HG03469 (cell line): ENCODE data around the gene NPIPB9.
"Not testable (repeated sequence)": the region's sequence is repeated elsewhere in the genome, so short reads cannot be mapped to it uniquely, and the experiment has no call there.

ENCODE experiments used
- ATAC-seq: cut with Tn5 transposase; IDR thresholded peaks from one replicate; pipeline ENCODE4 v1.9.1; 2021; ENCODE audit warnings: mild to moderate bottlenecking, moderate library complexity, moderate number of reproducible peaks; ENCODE audit not compliant: unreplicated experiment

Gene NPIPB9

GRCh38 chr16:28751487-28751886 lies at the start of gene NPIPB9:
NPIPB9 (plus strand) TSS chr16:28751787.
- ATAC-seq = not testable (repeated sequence)

DNA sequence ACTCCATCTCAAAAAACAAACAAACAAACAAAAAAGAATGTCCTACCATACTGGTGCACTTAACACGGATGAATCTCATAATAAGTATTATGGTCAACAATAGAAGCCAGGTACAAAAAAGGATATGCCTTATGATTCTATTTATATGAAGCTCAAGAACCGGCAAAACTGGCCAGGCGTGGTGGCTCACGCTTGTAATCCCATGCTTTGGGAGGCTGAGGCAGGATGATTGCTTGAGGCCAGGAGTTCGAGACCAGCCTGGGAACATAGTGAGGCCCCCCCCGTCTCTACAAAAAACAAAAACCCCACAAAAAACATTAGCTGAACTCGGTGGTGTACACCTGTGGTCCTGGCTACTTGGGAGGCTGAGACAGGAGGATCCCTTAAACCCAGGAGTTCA lies 47.3 kb upstream of the NPIPB9 start:
- not testable (repeated sequence) for ATAC-seq

GRCh38 chr16:28711220-28712083 lies 40.1 kb upstream of the NPIPB9 start, which contains the start of gene EIF3C:
EIF3C (plus strand) TSS chr16:28711464; CDS start chr16:28711687, 223 bp downstream.
- peak; percentile 91 for ATAC-seq

DNA sequence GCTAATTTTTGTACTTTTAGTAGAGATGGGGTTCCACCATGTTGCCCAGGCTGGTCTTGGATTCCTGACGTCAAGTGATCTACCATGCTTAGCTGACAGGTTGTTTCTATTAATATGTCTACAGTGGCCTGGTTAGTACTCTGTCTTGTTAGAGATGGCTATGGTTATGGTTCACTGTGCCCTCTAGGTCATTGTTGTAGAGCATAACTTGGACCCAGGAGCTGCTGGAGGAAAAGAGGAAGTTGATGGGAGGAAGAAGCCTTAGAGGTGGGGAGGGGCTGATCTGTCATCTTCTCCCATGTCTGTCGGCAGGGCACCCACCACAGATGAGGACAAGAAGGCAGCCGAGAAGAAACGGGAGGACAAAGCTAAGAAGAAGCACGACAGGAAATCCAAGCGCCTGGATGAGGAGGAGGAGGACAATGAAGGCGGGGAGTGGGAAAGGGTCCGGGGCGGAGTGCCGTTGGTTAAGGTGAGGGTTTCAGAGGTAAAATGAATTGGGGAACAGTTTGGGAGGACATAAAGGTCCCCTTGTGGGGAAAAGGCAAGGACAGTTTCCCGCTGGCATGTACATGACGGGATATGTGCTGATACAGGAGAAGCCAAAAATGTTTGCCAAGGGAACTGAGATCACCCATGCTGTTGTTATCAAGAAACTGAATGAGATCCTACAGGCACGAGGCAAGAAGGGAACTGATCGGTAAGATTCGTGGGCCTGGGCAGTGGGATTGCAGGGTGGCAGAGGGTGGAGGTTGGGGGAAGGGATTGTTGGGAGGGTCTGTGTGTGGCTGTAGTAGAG lies 28.5 kb upstream of the NPIPB9 start:
- ATAC-seq = not testable (repeated sequence)

GRCh38 chr16:28731253-28731652 lies 20.3 kb upstream of the NPIPB9 start:
- ATAC-seq = not testable (repeated sequence)

DNA sequence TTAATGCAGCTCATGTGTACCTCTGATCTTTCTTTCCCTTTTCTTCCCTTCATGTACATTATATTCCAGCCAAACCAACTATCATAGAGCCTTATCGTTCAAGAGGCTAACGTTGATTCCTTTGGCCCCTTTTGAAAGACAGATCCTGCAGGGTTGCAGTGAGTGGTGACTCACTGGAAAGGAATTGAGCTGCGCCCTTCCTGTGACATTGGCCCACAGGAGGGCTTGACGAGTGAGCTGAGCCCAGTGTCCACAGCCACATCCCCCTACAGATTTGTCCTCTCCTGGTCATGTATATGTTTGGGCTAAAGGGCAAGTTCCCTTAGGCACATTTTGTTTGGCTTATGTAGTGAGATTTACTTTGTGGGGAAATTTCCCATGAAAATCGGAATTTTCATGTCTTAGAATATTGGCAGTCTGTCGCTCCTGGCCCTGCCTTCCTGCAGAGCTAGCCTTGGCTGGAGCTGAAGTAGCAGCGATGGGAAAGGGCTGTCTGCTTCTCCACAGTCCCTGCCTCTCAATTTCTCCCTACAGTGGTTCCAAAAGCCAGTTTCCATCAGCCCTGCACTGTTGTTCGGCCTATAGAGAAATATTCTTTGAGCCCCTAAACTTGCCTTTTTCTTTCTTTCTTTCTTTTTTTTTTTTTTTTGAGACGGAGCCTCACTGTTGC lies 19.0 kb upstream of the NPIPB9 start:
- ATAC-seq = not testable (repeated sequence)

- not testable (repeated sequence) for ATAC-seq
Observed at GRCh38 chr16:28739787-28740186, 11.8 kb upstream of the NPIPB9 start.

GRCh38 chr16:28740631-28741030 lies 11.0 kb upstream of the NPIPB9 start:
- not testable (repeated sequence) for ATAC-seq

GRCh38 chr16:28741295-28741694 lies 10.3 kb upstream of the NPIPB9 start:
- not testable (repeated sequence) for ATAC-seq

- ATAC-seq = not testable (repeated sequence)
Observed at GRCh38 chr16:28746618-28747350, 4.8 kb upstream of the NPIPB9 start.

GRCh38 chr16:28749997-28750465 lies 1.6 kb upstream of the NPIPB9 start:
- peak; percentile 84 for ATAC-seq

DNA sequence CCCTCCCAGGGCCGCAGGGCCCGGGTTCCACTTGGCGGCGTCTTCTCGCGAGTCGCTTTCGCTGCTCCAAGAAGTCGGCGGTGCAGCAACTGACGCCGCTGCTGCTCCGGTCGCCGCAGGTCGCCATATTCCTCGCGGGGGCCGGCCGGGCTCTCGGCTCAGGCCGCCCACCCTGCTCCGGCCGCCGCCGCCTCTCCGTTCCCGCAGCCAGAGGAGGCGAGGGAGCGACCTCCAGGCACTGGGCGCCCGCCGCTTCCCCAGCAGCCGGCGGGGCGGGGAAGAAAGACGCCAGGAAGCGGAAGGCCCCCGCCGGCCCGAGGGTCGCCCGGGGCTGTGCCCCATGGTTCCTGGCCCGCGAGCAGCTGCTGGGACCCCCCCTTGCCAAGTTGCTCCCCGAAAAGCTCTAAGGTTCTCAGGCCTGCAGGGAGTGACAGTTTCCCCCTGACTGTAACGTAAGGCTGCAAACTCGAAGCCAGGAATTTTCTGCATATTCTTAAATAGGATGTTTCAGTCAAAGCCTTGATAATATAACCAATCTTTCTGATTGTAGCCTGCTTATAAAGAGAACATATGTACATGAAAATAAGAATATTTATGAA lies 1.0 kb upstream of the NPIPB9 start:
- not testable (repeated sequence) for ATAC-seq

DNA sequence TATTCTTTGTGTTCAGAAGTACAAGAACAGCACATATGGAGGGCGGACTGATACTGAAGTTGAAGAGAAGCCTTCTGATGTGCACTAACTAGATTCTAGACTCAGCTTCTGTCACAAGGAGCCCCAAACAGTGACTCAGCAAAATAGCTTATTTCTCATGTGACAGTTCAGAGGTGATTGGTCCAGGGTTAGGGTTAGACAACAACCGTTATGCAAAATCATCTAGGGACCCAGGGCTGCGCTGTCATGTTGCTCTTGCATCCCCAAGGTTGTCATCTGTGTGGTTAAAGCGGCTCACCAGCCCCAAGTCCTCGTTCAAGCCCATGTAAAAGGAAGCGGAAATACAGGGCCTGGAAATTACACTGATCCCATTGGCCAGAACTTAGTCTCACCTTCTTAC lies 30.1 kb downstream of the NPIPB9 start:
- ATAC-seq = not testable (repeated sequence)

DNA sequence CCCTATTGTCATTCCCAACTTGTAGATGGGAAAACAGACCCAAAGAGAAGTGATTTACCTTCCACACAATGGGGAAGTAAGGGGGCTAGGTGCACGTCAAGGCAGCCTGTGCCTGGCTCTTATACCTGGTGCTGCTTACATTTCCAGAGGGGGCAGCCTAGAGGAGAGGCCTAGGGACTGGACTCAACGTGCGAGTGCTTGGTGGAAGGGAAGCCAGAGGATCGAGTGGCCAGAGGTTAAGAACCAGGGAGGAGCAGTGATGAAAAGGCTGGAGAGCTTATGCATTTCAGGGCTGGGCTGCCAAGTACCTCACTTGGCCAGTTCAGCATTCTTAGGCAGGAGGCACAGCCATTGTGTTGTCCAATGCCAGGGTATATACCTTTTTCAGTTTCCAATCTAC lies 30.8 kb downstream of the NPIPB9 start:
- ATAC-seq = not testable (repeated sequence)

DNA sequence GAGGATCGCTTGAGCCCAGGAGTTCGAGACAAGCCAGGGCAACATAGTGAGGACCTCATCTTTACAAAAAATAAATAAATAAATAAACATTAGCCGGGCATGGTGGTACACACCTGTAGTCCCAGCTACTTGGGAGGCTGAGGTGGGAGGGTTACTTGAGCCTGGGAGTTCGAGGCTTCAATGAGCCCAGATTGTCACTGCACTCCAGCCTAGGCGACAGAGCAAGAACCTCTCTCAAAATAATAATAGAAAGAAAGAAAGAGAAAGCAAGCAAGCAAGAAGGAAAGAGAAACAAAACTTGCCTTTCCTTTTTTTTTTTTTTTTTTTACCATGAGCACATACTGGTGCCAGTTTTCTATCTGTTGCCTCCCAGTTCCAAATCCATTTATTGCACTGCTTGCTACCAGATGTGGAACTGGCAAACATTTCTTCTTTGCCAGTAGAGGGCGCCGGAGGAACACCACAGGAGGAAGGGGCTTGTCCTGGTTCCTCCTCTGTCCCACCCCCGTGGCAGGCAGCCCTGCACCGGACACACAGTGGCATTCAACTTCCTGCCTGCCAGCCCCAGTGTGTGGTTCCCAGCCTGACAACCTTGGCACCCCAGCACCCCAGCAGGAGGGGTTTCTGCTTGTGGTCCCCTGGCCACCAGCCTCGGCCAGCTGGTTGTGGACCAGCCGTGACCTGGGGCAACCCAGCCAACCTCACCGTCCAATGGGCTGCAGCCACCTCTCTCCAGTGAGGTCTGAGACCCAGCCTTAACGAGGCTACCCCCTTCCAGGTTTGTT lies 50.8 kb downstream of the NPIPB9 start:
- not testable (repeated sequence) for ATAC-seq

GRCh38 chr16:28807445-28808120 lies 56.0 kb downstream of the NPIPB9 start:
- ATAC-seq = not testable (repeated sequence)

GRCh38 chr16:28820016-28820415 lies 68.4 kb downstream of the NPIPB9 start:
- no peak for ATAC-seq

DNA sequence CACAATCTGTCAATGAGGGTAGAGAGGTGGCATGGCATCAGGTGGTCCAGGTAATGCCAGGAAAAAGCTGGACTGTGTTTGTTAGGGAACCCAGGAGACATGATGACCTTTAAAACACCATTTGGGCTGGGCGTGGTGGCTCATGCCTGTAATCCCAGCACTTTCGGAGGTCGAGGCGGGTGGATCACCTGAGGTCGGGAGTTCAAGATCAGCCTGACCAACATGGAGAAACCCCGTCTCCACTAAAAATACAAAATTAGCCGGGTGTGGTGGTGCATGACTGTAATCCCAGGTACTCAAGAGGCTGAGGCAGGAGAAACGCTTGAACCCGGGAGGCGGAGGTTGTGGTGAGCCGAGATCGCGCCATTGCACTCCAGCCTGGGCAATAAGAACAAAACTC lies 69.0 kb downstream of the NPIPB9 start:
- ATAC-seq = not testable (repeated sequence)
